GM10847 (cell line): ENCODE data around the gene OR5B2.

Source experiments
- POLR2A ChIP-seq: IDR thresholded peaks from 2 replicates; pipeline ENCODE4 v1.6.1; 2011; ENCODE audit not compliant: insufficient read length; ENCODE audit errors: extremely low read depth

The OR5B2 gene

DNA sequence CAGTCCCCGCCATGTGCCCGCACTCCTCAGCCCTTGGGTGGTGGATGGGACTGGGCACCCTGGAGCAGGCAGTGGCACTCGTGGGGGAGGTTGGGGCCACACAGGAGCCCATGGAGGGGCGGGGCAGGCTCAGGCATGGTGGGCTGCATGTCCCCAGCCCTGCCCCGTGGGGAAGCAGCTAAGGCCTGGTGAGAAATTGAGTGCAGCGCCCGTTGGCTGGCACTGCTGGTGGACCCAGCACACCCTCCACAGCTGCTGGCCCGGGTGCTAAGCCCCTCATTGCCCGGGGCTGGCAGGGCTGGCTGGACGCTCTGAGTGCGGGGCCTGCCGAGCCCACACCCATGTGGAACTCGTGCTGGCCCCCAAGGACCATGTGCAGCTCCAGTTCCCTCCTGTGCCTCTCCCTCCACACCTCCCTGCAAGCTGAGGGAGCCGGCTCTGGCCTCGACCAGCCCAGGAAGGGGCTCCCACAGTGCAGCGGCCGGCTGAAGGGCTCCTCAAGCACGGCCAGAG is 37.3 kb downstream of the OR5B2 start:
- no peak for TF ChIP-seq POLR2A
